Heart left ventricle (tissue), 16 donors: ENCODE measurements around the gene HACD2. TPM values are rescaled to one million over a fixed set of nuclear protein-coding genes. Genes with fewer than 3 reads are reported as not detected.

Experiments used
- ATAC-seq, 4 donors: fragments of 200-7000 bp; cut with Tn5 transposase; one replicate each; pipeline ENCODE4 v1.9.1; 2020 to 2022; ENCODE audit warnings: moderate library complexity in 4 of 4, mild to moderate bottlenecking in 3 of 4, moderate number of reproducible peaks in 1 of 4
- DNase-seq, 5 donors: peaks; one replicate each; pipeline ENCODE4 v3.0.0-alpha.2; 2020
- H3K27ac ChIP-seq, 12 donors: fragments of 200-600 bp; sonication (generic) in 4 of 12; one replicate each; pipeline versions ENCODE4 v1.5.0 to v1.8.0; 2016 to 2022; ENCODE audit warnings: mild to moderate bottlenecking in 2 of 12
- H3K27me3 ChIP-seq, 9 donors: fragments of 200-600 bp; sonication (generic) in 2 of 9; one replicate each; pipeline versions ENCODE4 v1.5.1 to v1.8.0; 2016 to 2022; ENCODE audit warnings: mild to moderate bottlenecking in 3 of 9
- H3K36me3 ChIP-seq, 9 donors: fragments of 200-600 bp; sonication (generic) in 2 of 9; one replicate each; pipeline versions ENCODE4 v1.5.0 to v1.8.0; 2018 to 2022; ENCODE audit warnings: mild to moderate bottlenecking in 2 of 9
- H3K4me1 ChIP-seq, 12 donors: fragments of 200-600 bp; sonication (generic) in 4 of 12; one replicate each; pipeline versions ENCODE4 v1.5.0 to v1.8.0; 2016 to 2022; ENCODE audit warnings: mild to moderate bottlenecking in 3 of 12
- H3K4me3 ChIP-seq, 12 donors: fragments of 200-600 bp; sonication (generic) in 4 of 12; one replicate each; pipeline versions ENCODE4 v1.5.0 to v1.8.0; 2017 to 2022; ENCODE audit warnings: mild to moderate bottlenecking in 9 of 12, moderate library complexity in 4 of 12
- H3K9me3 ChIP-seq, 12 donors: fragments of 200-600 bp; sonication (generic) in 4 of 12; one replicate each; pipeline versions ENCODE4 v1.5.0 to v1.8.0; 2016 to 2022; ENCODE audit warnings: mild to moderate bottlenecking in 1 of 12
- POLR2A ChIP-seq, 2 donors: fragments of 450-650 bp; IDR thresholded peaks; one replicate each; pipeline ENCODE4 v1.6.1; 2017; ENCODE audit warnings: antibody characterized with exemption in 2 of 2, mild to moderate bottlenecking in 2 of 2, moderate library complexity in 2 of 2
- WGBS, 4 donors: extraction: QIAGEN DNeasy Blood & Tissue Kit in 2 of 4; methylation state at CpG; one replicate each; pipeline versions ENCODE4 v1.1.5 to v1.1.7; 2013 to 2018; 5-methylcytosine and 5-hydroxymethylcytosine counted together
- intact Hi-C, 10 donors: fragments of 100-400 bp; cut with DNase I; formaldehyde crosslinking; loops; one replicate each; pipeline versions ENCODE4 v1.11.1 to v1.14.2; 2022
- polyA plus RNA-seq, 2 donors: library from polyadenylated mRNA; stranded (reverse); fragments of 200-250 nt; gene quantifications; one replicate each; pipeline ENCODE4 v1.2.3, GENCODE V29; 2013
- total RNA-seq, 9 donors: library from RNA; depleted of rRNA in 2 of 9; stranded (reverse); fragments of >200 nt in 2 of 9; fragmentation: NEBNext Ultra II Directional in 3 of 9; extraction: Animal tissue kit (Norgen Biotek cat#: 25700) in 3 of 9; gene quantifications; one replicate each; pipeline versions ENCODE4 v1.1.0 to v1.2.4, GENCODE V29; 2016 to 2023
- TF ChIP-seq, protein P1 (sequence below), 12 donors: fragments of 200-600 bp; sonication (generic) in 4 of 12; IDR thresholded peaks; one replicate each; pipeline versions ENCODE4 v1.5.0 to v1.8.0; 2018 to 2022; ENCODE audit warnings: antibody characterized with exemption in 12 of 12, mild to moderate bottlenecking in 5 of 12
- donor health status: ischemic (EF 13 %, LVEDD 7.1; RV severe dilation, severe dysfunction).
- donor health status: healthy with polysubstance abuse.
- donor health status: DM: no; HTN: yes; CAD: no.
- donor health status: DM: no; HTN: no; CAD: no.
- donor health status: ischemic (EF 25% LVEDD 6.9; RV normal size, moderate dysfunction).
- donor health status: ischemic (EF 25% LVEDD 5.7; RV mildly dilated, moderate dysfunction).
- donor health status: healthy.
- donor health status: DM: yes; HTN: yes; CAD: no.
- donor health status: ischemic (EF 35%, LVEDD 5.7; RV mildly dilated, moderate dysfunction).
- donor health status: nonischemic (EF 11% LVEDD 7.7; RV severe dilation, severe dysfunction).
- donor health status: DM: yes; HTN: yes; CAD: no.
- donor health status: PGD.
- donor health status: ischemic (EF 29% LVEDD 5.4; RV normal size, mild dysfunction).
- donor health status: nonischemic (EF 23%, LVEDD 6.1; RV moderate dilation, normal function).

The HACD2 gene
- total and polyA plus RNA-seq, 11 donors: 5.6 to 23.3 (median 9.7) TPM

DNA sequence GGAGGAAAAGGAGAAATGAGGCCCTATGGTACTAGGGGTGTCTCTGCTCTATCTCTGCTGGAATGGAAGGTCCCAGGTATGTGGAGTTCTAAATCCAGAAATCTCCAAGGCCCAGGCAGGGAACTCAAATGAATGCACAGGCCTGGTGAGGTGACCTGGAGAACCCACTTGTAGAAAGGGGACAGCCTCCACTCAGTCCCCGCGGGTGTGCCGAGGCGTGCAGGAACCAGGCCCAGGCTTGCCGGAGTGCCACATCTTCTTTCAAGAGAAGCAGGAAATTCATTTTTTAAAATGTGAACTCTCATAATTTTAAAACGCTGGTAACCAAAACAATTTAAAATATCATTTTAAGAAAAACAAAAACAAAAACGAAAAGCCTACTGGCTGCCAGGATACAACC lies 103.8 kb downstream of the HACD2 start:
- intact Hi-C loops: loop anchor here in 1 of 10 donors (5.0 kb wide), 1 partner anchor 34 kb away; the partner anchor contains the start of gene ADCY5
- WGBS, 4 donors: 85 to 93% (median 90%) methylated on average over 7 of the region's 7 CpGs
- no peaks in the 10 kb centered on the region for H3K9me3 ChIP-seq
- no peak overlapping the region for H3K4me3 ChIP-seq
- no peak overlapping the region for H3K27ac ChIP-seq
- DNase-seq (no peak), ATAC-seq (no peak)
- TF ChIP-seq POLR2A (IDR thresholded peaks at IDR 0.05): no peak
- TF ChIP-seq, protein P1, sequence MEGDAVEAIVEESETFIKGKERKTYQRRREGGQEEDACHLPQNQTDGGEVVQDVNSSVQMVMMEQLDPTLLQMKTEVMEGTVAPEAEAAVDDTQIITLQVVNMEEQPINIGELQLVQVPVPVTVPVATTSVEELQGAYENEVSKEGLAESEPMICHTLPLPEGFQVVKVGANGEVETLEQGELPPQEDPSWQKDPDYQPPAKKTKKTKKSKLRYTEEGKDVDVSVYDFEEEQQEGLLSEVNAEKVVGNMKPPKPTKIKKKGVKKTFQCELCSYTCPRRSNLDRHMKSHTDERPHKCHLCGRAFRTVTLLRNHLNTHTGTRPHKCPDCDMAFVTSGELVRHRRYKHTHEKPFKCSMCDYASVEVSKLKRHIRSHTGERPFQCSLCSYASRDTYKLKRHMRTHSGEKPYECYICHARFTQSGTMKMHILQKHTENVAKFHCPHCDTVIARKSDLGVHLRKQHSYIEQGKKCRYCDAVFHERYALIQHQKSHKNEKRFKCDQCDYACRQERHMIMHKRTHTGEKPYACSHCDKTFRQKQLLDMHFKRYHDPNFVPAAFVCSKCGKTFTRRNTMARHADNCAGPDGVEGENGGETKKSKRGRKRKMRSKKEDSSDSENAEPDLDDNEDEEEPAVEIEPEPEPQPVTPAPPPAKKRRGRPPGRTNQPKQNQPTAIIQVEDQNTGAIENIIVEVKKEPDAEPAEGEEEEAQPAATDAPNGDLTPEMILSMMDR (IDR thresholded peaks at IDR 0.05): no peak
- H3K36me3 ChIP-seq: no peaks in the 10 kb centered on the region
- H3K4me1 ChIP-seq: no peaks in the 10 kb centered on the region
- no peaks in the 10 kb centered on the region for H3K27me3 ChIP-seq

DNA sequence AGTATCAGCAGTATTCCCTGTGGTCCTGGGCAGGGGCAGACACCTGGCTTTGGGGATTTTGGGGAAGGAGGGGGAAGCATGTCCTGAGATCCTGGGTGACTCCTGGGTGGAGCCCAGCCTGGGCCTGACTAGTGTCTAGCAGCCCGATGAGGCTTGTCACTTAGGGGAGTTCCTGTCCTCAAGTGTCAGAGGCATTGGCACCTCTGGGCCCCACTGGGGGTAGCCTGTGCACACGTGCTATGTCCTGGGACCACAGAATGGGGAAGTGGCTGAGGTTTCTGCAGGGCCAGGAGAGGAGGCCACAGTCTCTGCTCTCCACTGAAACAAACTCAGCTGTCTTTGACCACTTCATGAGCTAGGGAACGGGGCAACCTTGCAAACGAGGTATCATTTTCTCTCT lies 104.4 kb downstream of the HACD2 start:
- TF ChIP-seq POLR2A (IDR thresholded peaks at IDR 0.05): no peak
- TF ChIP-seq, protein P1 (IDR thresholded peaks at IDR 0.05): no peak
- WGBS, 4 donors: 78 to 84% (median 80%) methylated on average over 4 of the region's 4 CpGs
- Histone ChIP-seq H3K27me3 (no peaks in the 10 kb centered on the region), H3K9me3 (no peaks in the 10 kb centered on the region), H3K27ac (no peak overlapping the region), H3K4me3 (no peak overlapping the region), H3K4me1 (no peaks in the 10 kb centered on the region), H3K36me3 (no peaks in the 10 kb centered on the region)
- ATAC-seq (no peak), DNase-seq (no peak)
- intact Hi-C loops: loop anchor here in 1 of 10 donors (5.0 kb wide), 1 partner anchor 33 kb away; the partner anchor contains the start of gene ADCY5

DNA sequence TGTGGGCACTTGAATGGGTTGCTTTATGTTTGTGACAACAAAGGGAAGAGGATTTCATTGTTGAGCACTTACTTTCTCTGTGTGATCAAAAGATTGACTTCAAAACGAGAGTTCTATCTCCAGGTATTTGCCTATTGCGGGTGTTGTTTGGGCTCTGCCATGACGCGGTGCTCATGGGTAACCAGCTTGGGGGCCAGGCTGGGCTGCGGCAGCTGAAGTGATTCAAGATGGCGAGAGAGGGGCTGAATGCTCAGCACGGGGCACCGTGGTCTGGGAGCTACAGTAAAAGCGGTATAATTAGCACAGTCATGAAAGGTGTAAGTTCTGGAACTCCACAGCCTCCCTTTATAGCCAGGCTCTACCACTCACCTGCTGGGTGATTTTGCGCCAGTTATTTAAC lies 105.0 kb downstream of the HACD2 start:
- no peaks in the 10 kb centered on the region for H3K9me3 ChIP-seq
- no peaks in the 10 kb centered on the region for H3K4me1 ChIP-seq
- DNase-seq (no peak), ATAC-seq (no peak)
- intact Hi-C loops: loop anchor here in 1 of 10 donors (5.0 kb wide), 1 partner anchor 33 kb away; the partner anchor contains the start of gene ADCY5
- no peak overlapping the region for H3K4me3 ChIP-seq
- no peak overlapping the region for H3K27ac ChIP-seq
- no peaks in the 10 kb centered on the region for H3K27me3 ChIP-seq
- no peaks in the 10 kb centered on the region for H3K36me3 ChIP-seq
- TF ChIP-seq, protein P1 (IDR thresholded peaks at IDR 0.05): no peak
- TF ChIP-seq POLR2A (IDR thresholded peaks at IDR 0.05): no peak
- whole genome bisulfite sequencing, 4 donors: 94 to 96% (median 96%) methylated on average over 10 of the region's 10 CpGs

DNA sequence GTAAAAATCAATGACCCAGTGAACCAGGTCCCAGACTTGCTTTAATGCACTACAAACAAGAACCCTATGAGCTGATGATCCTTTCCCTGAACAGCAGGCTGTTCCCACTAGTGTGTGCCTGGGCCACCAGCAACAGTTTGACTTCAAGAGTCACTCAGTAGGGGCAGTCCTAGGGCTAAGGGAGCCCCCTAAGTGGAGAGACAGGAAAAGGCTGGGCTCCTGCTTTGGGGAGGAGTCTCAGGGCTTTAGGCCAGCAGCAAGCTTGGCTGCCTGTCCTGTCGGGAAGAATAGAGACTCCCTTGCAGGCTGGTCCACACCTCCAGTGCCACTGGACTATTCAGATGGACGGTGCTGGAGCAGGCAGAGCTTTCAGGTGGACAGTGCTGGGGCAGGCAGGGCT lies 106.5 kb downstream of the HACD2 start:
- intact Hi-C loops: no loop called here
- 21 to 52% (median 43%) methylated on average over 2 of the region's 2 CpGs for WGBS, 4 donors
- ATAC-seq: no peak

More for the DNA sequence above, 106.5 kb downstream of the HACD2 start:
- no peak for DNase-seq
- Histone ChIP-seq H3K27me3 (no peaks in the 10 kb centered on the region), H3K9me3 (no peaks in the 10 kb centered on the region), H3K36me3 (no peaks in the 10 kb centered on the region), H3K4me1 (no peaks in the 10 kb centered on the region), H3K27ac (no peak overlapping the region), H3K4me3 (no peak overlapping the region)
- TF ChIP-seq POLR2A (IDR thresholded peaks at IDR 0.05): no peak
